Thymus (tissue), 11 donors: Measurements from ENCODE around the gene PCP4. TPM values are rescaled to one million over a fixed set of nuclear protein-coding genes. Genes with fewer than 3 reads are reported as not detected.

Experiments
- DNase-seq, 9 donors: peaks; one replicate each; pipeline ENCODE4 v3.0.0-alpha.2; 2013; ENCODE audit warnings: low spot score in 9 of 9, low read depth in 6 of 9, missing footprints in 1 of 9
- H3K27ac ChIP-seq, 2 donors: one replicate each; pipeline ENCODE4 v1.5.1; 2013; ENCODE audit warnings: control low read depth in 1 of 2, low read depth in 1 of 2, low read length in 1 of 2, mild to moderate bottlenecking in 1 of 2, moderate library complexity in 1 of 2
- H3K27me3 ChIP-seq, 2 donors: one replicate each; pipeline ENCODE4 v1.5.1; 2013; ENCODE audit warnings: low read length in 1 of 2; ENCODE audit not compliant: control insufficient read depth in 2 of 2, insufficient read depth in 1 of 2
- H3K36me3 ChIP-seq, 2 donors: one replicate each; pipeline ENCODE4 v1.5.1; 2013; ENCODE audit warnings: low read length in 1 of 2, mild to moderate bottlenecking in 1 of 2, moderate library complexity in 1 of 2; ENCODE audit not compliant: control insufficient read depth in 2 of 2, insufficient read depth in 2 of 2
- H3K4me1 ChIP-seq, 2 donors: one replicate each; pipeline ENCODE4 v1.5.1; 2013; ENCODE audit warnings: low read length in 2 of 2; ENCODE audit not compliant: control insufficient read depth in 2 of 2, insufficient read depth in 2 of 2
- H3K4me3 ChIP-seq, 2 donors: one replicate each; pipeline ENCODE4 v1.5.1; 2013; ENCODE audit warnings: low read length in 2 of 2, control low read depth in 1 of 2, mild to moderate bottlenecking in 1 of 2
- H3K9me3 ChIP-seq, 2 donors: one replicate each; pipeline ENCODE4 v1.5.1; 2013; ENCODE audit warnings: low read length in 1 of 2, mild to moderate bottlenecking in 1 of 2; ENCODE audit not compliant: control insufficient read depth in 2 of 2, insufficient read depth in 1 of 2
- WGBS: extraction: QIAGEN DNeasy Blood & Tissue Kit; methylation state at CpG from one replicate; pipeline ENCODE4 v1.1.7; 2013; 5-methylcytosine and 5-hydroxymethylcytosine counted together
- polyA plus RNA-seq: library from polyadenylated mRNA; stranded (reverse); fragments of 200-250 nt; gene quantifications from one replicate; pipeline ENCODE4 v1.2.3, GENCODE V29; 2013
- total RNA-seq: library from RNA; stranded (reverse); fragments of 120-200 nt; gene quantifications from one replicate; pipeline ENCODE4 v1.2.4, GENCODE V29; 2013
- donor health status: healthy.

The PCP4 gene
- total and polyA plus RNA-seq, 2 donors, result 2.1 to 13.1 TPM

GRCh38 chr21:39852726-39853500 lies 14.3 kb upstream of the PCP4 start:
- no peaks in the 10 kb centered on the region for H3K9me3 ChIP-seq
- no peaks in the 10 kb centered on the region for H3K4me1 ChIP-seq
- H3K27me3 ChIP-seq, result no peaks in the 10 kb centered on the region
- no peak for DNase-seq
- WGBS, result 90% methylated on average over 14 of the region's 14 CpGs
- no peaks in the 10 kb centered on the region for H3K36me3 ChIP-seq
- no peak overlapping the region for H3K4me3 ChIP-seq
- no peak overlapping the region for H3K27ac ChIP-seq

GRCh38 chr21:39854572-39854971 lies 12.7 kb upstream of the PCP4 start:
- DNase-seq, result no peak
- Histone ChIP-seq H3K4me1 (no peaks in the 10 kb centered on the region), H3K4me3 (no peak overlapping the region), H3K9me3 (no peaks in the 10 kb centered on the region), H3K27ac (no peak overlapping the region), H3K27me3 (no peaks in the 10 kb centered on the region), H3K36me3 (no peaks in the 10 kb centered on the region)
- 95% methylated on average over 6 of the region's 6 CpGs for WGBS

DNA sequence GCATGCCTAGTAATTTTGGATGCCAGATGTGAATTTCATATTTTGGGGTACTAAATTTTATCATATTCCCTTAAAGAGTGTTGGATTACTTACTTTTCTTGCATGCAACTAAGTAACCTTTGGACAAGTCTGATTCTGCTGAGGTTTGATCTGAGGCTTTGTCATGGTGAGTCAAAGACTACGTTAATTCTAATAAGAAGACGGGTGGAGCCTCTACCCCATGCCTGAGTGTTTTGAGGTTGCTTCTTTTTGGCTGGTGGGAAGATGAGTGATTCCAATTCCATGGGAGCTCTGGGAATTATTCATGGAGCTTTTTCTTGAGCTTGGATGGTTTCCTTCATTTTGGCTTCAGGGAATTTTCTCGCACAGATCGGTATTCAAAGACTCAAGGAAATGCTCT lies 11.6 kb upstream of the PCP4 start:
- H3K4me3 ChIP-seq, result no peak overlapping the region
- H3K27me3 ChIP-seq, result no peaks in the 10 kb centered on the region
- H3K9me3 ChIP-seq, result no peaks in the 10 kb centered on the region
- H3K36me3 ChIP-seq, result no peaks in the 10 kb centered on the region
- H3K27ac ChIP-seq, result no peak overlapping the region
- no peaks in the 10 kb centered on the region for H3K4me1 ChIP-seq
- DNase-seq, result no peak
- 96% methylated on average over 4 of the region's 4 CpGs for WGBS

DNA sequence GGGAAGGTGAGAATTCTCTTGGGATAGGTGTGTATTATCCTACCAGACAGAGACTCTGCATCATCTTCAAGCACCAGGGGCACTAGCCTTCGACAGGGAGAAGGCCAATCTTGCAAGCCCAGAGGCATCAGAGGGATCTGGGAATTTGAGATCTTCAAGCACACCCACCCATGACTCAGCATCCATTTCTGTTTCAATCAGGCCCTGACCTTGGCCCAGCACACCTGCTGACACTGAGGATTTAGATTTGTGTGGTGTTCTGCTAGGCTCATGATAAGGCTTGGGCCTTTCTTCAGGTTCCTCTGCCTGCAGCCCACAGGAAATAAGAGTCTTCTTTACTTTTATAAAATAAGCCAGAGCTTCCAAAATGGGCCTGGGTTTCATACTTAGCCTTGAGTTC lies 6.6 kb upstream of the PCP4 start:
- no peak overlapping the region for H3K27ac ChIP-seq
- no peak overlapping the region for H3K4me3 ChIP-seq
- H3K4me1 ChIP-seq, result no peaks in the 10 kb centered on the region
- 67% methylated on average over 1 of the region's 1 CpG for WGBS
- no peaks in the 10 kb centered on the region for H3K36me3 ChIP-seq
- H3K9me3 ChIP-seq, result no peaks in the 10 kb centered on the region
- no peaks in the 10 kb centered on the region for H3K27me3 ChIP-seq
- no peak for DNase-seq

- H3K27me3 ChIP-seq, result no peaks in the 10 kb centered on the region
- H3K9me3 ChIP-seq, result no peaks in the 10 kb centered on the region
- DNase-seq, result no peak
- WGBS, result 83% methylated on average over 4 of the region's 4 CpGs
- H3K36me3 ChIP-seq, result no peaks in the 10 kb centered on the region
- H3K27ac ChIP-seq, result no peak overlapping the region
- no peaks in the 10 kb centered on the region for H3K4me1 ChIP-seq
- no peak overlapping the region for H3K4me3 ChIP-seq
Observed at GRCh38 chr21:39863111-39863510, 4.1 kb upstream of the PCP4 start.

DNA sequence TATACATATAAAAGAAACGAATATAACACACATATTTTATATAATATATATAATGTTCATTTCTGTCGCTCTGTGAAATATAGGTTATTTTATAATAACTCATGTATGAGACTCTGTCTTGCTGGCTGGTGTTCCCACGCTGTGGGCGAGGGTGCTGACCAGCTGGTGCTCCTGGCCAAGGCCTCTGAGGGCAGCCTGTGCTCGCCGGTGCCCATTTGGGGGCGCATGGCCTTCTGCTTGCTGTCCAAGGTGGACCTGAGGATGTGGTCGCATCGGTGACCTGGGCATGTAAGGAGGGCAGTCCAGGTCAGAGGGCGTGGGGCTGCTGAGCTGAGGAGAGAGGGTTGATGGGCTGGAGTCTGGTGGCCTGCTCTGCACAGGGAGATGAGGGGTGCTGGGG lies 1.1 kb upstream of the PCP4 start:
- DNase-seq, result no peak
- H3K36me3 ChIP-seq, result no peaks in the 10 kb centered on the region
- H3K9me3 ChIP-seq, result no peaks in the 10 kb centered on the region
- no peaks in the 10 kb centered on the region for H3K27me3 ChIP-seq
- no peaks in the 10 kb centered on the region for H3K4me1 ChIP-seq
- no peak overlapping the region for H3K27ac ChIP-seq
- 94% methylated on average over 10 of the region's 10 CpGs for WGBS
- no peak overlapping the region for H3K4me3 ChIP-seq

- no peaks in the 10 kb centered on the region for H3K36me3 ChIP-seq
- DNase-seq, result no peak
- H3K4me3 ChIP-seq, result no peak overlapping the region
- no peaks in the 10 kb centered on the region for H3K4me1 ChIP-seq
- 84% methylated on average over 11 of the region's 11 CpGs for WGBS
- H3K27ac ChIP-seq, result no peak overlapping the region
- no peaks in the 10 kb centered on the region for H3K9me3 ChIP-seq
- H3K27me3 ChIP-seq, result no peaks in the 10 kb centered on the region
Observed at GRCh38 chr21:39869141-39869818, 2.0 kb downstream of the PCP4 start.

DNA sequence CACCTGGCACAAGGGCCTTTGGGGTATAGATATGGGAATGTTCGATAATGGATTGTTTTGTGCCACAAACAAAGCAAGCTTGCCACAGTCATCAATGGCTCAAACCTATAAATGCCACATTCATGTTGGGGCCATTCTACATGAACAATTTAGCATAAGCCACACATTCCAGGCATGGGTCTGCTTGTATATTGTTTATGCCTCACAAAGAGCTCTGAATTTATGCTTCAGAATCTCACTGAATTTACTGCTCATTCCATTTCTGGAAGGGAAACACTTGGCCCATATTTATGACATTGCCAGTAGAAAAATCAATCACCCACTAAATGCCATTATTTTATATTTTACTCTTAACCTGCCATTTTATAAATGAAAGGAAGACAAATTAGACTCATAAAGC lies 6.4 kb downstream of the PCP4 start:
- no peak for DNase-seq
- Histone ChIP-seq H3K27ac (no peak overlapping the region), H3K4me3 (no peak overlapping the region), H3K9me3 (no peaks in the 10 kb centered on the region), H3K4me1 (no peaks in the 10 kb centered on the region), H3K36me3 (no peaks in the 10 kb centered on the region), H3K27me3 (no peaks in the 10 kb centered on the region)
- 100% methylated on average over 1 of the region's 1 CpG for WGBS

- WGBS, result 89% methylated on average over 8 of the region's 8 CpGs
- Histone ChIP-seq H3K27me3 (no peaks in the 10 kb centered on the region), H3K36me3 (no peaks in the 10 kb centered on the region), H3K27ac (no peak overlapping the region), H3K4me1 (no peaks in the 10 kb centered on the region), H3K9me3 (no peaks in the 10 kb centered on the region), H3K4me3 (no peak overlapping the region)
- no peak for DNase-seq
Observed at GRCh38 chr21:39874206-39874605, 7.0 kb downstream of the PCP4 start.
